ENCODE results near the gene XPO6. TPM values are rescaled to one million over a fixed set of nuclear protein-coding genes. Genes with fewer than 3 reads are reported as not detected.

Gene XPO6
- total and polyA plus RNA-seq, 12 donors: 61.1 to 194 (median 95.8) TPM

DNA sequence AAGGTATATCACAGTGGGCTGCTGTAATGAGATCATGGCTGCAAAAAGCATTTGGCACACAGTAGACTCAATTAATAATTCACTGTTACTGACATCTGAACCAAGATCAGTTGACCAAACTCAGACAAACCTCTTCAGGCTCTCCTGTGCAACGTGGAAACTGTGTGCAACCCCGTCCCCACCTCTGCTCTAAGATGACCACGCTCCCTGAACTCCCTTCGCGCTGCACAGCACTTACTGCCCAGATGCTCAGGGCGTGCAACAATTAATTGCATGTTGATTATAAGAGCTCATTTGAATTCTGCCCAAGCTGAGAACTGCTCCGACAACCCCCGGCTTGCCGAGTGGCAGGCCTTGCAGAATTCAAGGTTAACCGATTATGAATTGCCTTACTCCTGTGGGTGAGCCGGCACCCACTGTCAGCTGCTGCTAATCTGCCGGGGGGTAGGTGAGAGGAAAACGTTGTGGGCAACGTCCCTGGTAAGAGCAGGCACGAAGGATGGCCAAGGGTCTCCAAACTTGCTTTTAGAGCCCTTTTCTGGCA, 147.0 kb downstream of the XPO6 start:
- no peaks in the 10 kb centered on the region for H3K9me3 ChIP-seq (replicated peaks in 1 of 3)
- intact Hi-C loops (cut with DNase I): no loop called here
- TF ChIP-seq POLR2A (IDR thresholded peaks at IDR 0.05): no peak
- TF ChIP-seq, protein P1, sequence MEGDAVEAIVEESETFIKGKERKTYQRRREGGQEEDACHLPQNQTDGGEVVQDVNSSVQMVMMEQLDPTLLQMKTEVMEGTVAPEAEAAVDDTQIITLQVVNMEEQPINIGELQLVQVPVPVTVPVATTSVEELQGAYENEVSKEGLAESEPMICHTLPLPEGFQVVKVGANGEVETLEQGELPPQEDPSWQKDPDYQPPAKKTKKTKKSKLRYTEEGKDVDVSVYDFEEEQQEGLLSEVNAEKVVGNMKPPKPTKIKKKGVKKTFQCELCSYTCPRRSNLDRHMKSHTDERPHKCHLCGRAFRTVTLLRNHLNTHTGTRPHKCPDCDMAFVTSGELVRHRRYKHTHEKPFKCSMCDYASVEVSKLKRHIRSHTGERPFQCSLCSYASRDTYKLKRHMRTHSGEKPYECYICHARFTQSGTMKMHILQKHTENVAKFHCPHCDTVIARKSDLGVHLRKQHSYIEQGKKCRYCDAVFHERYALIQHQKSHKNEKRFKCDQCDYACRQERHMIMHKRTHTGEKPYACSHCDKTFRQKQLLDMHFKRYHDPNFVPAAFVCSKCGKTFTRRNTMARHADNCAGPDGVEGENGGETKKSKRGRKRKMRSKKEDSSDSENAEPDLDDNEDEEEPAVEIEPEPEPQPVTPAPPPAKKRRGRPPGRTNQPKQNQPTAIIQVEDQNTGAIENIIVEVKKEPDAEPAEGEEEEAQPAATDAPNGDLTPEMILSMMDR (IDR thresholded peaks at IDR 0.05): no peak
- WGBS, 4 donors: 55 to 66% (median 62%) methylated on average over 6 to 15 of the region's 15 CpGs
- H3K4me3 ChIP-seq: no peak overlapping the region
- no peaks in the 10 kb centered on the region for H3K4me1 ChIP-seq (replicated peaks in 1 of 2)
- no peak for DNase-seq
- H3K27me3 ChIP-seq: peaks cover 31% of the 10 kb centered on the region
- no peaks in the 10 kb centered on the region for H3K36me3 ChIP-seq (replicated peaks in 1 of 2)
- no peak overlapping the region for H3K27ac ChIP-seq

DNA sequence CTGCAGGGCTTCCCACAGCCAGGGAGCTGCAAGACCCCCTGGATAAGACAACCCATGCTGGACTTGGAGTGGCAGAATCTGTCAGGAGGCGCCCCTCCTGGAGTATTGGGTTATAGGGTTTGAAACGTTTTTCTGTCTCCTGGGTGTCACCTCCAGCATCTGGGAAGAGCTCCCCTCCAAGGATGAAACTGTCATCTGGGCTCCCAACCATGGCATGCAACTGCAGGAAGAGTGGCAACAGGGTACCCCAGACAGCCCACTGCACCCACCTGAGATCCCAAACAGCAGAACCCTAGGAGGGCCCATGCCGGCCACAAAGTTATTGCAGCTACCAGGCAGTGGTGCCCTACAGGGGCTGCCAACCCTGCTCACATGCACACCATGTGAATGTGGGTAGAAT, 147.6 kb downstream of the XPO6 start:
- Histone ChIP-seq H3K27me3 (peaks cover 31% of the 10 kb centered on the region), H3K9me3 (replicated peaks in 1 of 3) (no peaks in the 10 kb centered on the region), H3K4me1 (replicated peaks in 1 of 2) (no peaks in the 10 kb centered on the region), H3K27ac (no peak overlapping the region), H3K36me3 (replicated peaks in 1 of 2) (no peaks in the 10 kb centered on the region), H3K4me3 (no peak overlapping the region)
- TF ChIP-seq POLR2A (IDR thresholded peaks at IDR 0.05): no peak
- TF ChIP-seq, protein P1 (IDR thresholded peaks at IDR 0.05): no peak
- intact Hi-C loops (cut with DNase I): no loop called here
- no peak for DNase-seq
- WGBS, 4 donors: 43 to 60% (median 50%) methylated on average over 1 to 3 of the region's 3 CpGs

GRCh38 chr16:28063591-28064061, 148.1 kb downstream of the XPO6 start, which contains the start of gene GSG1L:
Gene GSG1L (minus strand): TSS chr16:28063714. CDS start chr16:28063424, 290 bp downstream.
- intact Hi-C loops (cut with DNase I): no loop called here
- no peak for TF ChIP-seq POLR2A (IDR thresholded peaks at IDR 0.05)
- TF ChIP-seq, protein P1 (IDR thresholded peaks at IDR 0.05): no peak
- H3K27me3 ChIP-seq: peaks cover 31% of the 10 kb centered on the region

DNA sequence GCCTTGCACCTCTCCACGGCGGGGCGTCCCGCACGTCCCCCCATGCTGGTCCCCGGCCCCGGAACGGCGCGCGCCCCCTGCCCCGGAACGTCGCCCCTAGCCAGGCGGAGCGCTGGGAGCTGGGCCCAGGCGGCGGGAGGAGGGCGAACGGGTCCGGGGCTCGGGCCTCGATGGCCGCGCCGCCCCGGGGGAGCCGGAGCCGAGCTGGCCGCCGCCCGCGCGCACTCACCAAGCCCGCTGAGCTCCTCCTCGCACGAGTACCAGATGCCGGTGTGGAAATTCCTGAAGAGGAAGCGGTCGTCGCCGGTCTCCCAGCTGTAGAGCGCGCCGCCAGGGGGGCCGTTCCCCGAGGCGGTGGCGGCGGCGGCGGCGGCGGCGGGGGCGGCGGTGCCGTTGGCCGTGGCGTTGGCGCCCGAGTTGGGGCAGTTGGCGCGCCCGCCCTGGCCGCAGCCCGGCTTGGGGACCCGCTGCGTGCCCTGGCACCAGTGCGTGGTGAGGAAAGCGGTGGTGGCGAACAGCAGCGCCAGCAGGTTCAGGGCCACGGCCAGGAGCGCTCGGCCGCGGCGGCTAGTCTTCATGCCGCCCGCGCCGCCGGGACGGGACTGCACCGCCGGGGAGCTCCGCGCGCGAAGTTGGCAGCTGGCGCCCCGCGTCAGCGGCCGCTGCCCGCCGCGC, 148.8 kb downstream of the XPO6 start:
- Histone ChIP-seq H3K36me3 (replicated peaks in 1 of 2) (no peaks in the 10 kb centered on the region), H3K27ac (no peak overlapping the region), H3K4me1 (replicated peaks in 1 of 2) (no peaks in the 10 kb centered on the region), H3K9me3 (replicated peaks in 1 of 3) (no peaks in the 10 kb centered on the region), H3K4me3 (peak overlapping the region in 1 of 4 donors; percentile 29), H3K27me3 (peaks cover 31% of the 10 kb centered on the region)
- WGBS, 4 donors: 0 to 1% methylated on average over 59 to 99 of the region's 99 CpGs; no CpG with 5 or more reads in 2 of the 4 donors
- DNase-seq: no peak
- TF ChIP-seq POLR2A (IDR thresholded peaks at IDR 0.05): no peak
- TF ChIP-seq, protein P1 (IDR thresholded peaks at IDR 0.05): no peak
- intact Hi-C loops (cut with DNase I): no loop called here

More at GRCh38 chr16:28063591-28064061, 148.1 kb downstream of the XPO6 start, which contains the start of gene GSG1L:
- no peak for DNase-seq
- 0 to 2% (median 2%) methylated on average over 5 to 54 of the region's 54 CpGs; no CpG with 5 or more reads in 1 of the 4 donors for WGBS, 4 donors
- no peaks in the 10 kb centered on the region for H3K36me3 ChIP-seq (replicated peaks in 1 of 2)
- H3K4me3 ChIP-seq: peak within 1 kb of the TSS in 1 of 4 donors; percentile 29
- H3K27ac ChIP-seq: no peak within 1 kb of the TSS
- H3K9me3 ChIP-seq (replicated peaks in 1 of 3): no peaks in the 10 kb centered on the region
- H3K4me1 ChIP-seq (replicated peaks in 1 of 2): no peaks in the 10 kb centered on the region
